OCI-LY1 (cell line): ENCODE measurements around the gene CBX6.

Experiments
- H2AFZ ChIP-seq: fragments of 200-600 bp; sonication (generic), shearing (Covaris generic); 2 replicates; pipeline ENCODE4 v1.6.0; 2014; ENCODE audit warnings: antibody characterized with exemption, mild to moderate bottlenecking, low read length
- H3F3A ChIP-seq: fragments of 200-600 bp; sonication (generic), shearing (Covaris generic); 2 replicates; pipeline ENCODE4 v1.6.0; 2014; ENCODE audit warnings: mild to moderate bottlenecking, antibody characterized with exemption, low read length, moderate library complexity; ENCODE audit not compliant: insufficient read depth
- H3K27ac ChIP-seq: fragments of 200-600 bp; sonication (generic); 2 replicates; pipeline ENCODE4 v1.5.1; 2014; ENCODE audit warnings: low read length, mixed run types, mild to moderate bottlenecking, low read depth; ENCODE audit not compliant: poor library complexity, severe bottlenecking
- H3K27me3 ChIP-seq: fragments of 200-600 bp; sonication (generic); 2 replicates; pipeline ENCODE4 v1.6.0; 2014; ENCODE audit warnings: antibody characterized with exemption, mild to moderate bottlenecking, low read length, moderate library complexity; ENCODE audit not compliant: insufficient read depth
- H3K36me3 ChIP-seq: fragments of 200-600 bp; sonication (generic); 2 replicates; pipeline ENCODE4 v1.6.1; 2014; ENCODE audit warnings: mild to moderate bottlenecking, antibody characterized with exemption, low read length, moderate library complexity, mixed read lengths; ENCODE audit not compliant: insufficient read depth
- H3K4me1 ChIP-seq: fragments of 200-600 bp; sonication (generic); 2 replicates; pipeline ENCODE4 v1.5.1; 2014; ENCODE audit warnings: mild to moderate bottlenecking, low read length, moderate library complexity; ENCODE audit not compliant: insufficient read depth, severe bottlenecking
- H3K4me2 ChIP-seq: fragments of 200-600 bp; sonication (generic), shearing (Covaris generic); 2 replicates; pipeline ENCODE4 v1.6.1; 2014; ENCODE audit warnings: low read length
- H3K4me3 ChIP-seq: fragments of 200-600 bp; sonication (generic); 2 replicates; pipeline ENCODE4 v1.5.1; 2014; ENCODE audit warnings: low read length, low read depth, mild to moderate bottlenecking, mixed read lengths; ENCODE audit not compliant: poor library complexity, severe bottlenecking
- H3K79me2 ChIP-seq: fragments of 200-600 bp; shearing (Covaris generic); 2 replicates; pipeline ENCODE4 v1.6.1; 2016; ENCODE audit warnings: mixed run types, low read length, mixed read lengths; ENCODE audit not compliant: insufficient read depth
- H3K9ac ChIP-seq: fragments of 200-600 bp; sonication (generic), shearing (Covaris generic); 2 replicates; pipeline ENCODE4 v1.6.1; 2014; ENCODE audit warnings: mild to moderate bottlenecking, low read length, mixed read lengths
- H3K9me2 ChIP-seq: fragments of 200-600 bp; sonication (generic), shearing (Covaris generic); 2 replicates; pipeline ENCODE4 v1.6.1; 2014; ENCODE audit warnings: low read depth, mild to moderate bottlenecking, low read length, mixed read lengths
- H3K9me3 ChIP-seq: fragments of 200-600 bp; shearing (Covaris generic); 2 replicates; pipeline ENCODE4 v1.6.1; 2014; ENCODE audit warnings: low read length, mixed read lengths
- H4K20me1 ChIP-seq: fragments of 200-600 bp; sonication (generic), shearing (Covaris generic); 2 replicates; pipeline ENCODE4 v1.6.0; 2016; ENCODE audit warnings: mild to moderate bottlenecking, low read length; ENCODE audit not compliant: insufficient read depth
- CTCF ChIP-seq: fragments of 200-600 bp; sonication (generic), shearing (Covaris generic); IDR thresholded peaks from 2 replicates; pipeline ENCODE4 v1.5.1; 2017; ENCODE audit warnings: mild to moderate bottlenecking, antibody characterized with exemption, low read length, moderate library complexity, mixed read lengths
- EZH2 ChIP-seq: fragments of 200-600 bp; sonication (generic), shearing (Covaris generic); IDR thresholded peaks from 2 replicates; pipeline ENCODE4 v1.8.0; 2017; ENCODE audit warnings: borderline replicate concordance, mixed run types, mild to moderate bottlenecking, antibody characterized with exemption, low read length, moderate library complexity, mixed read lengths

Gene CBX6

GRCh38 chr22:38824585-38824984 lies 47.4 kb downstream of the CBX6 start:
- no peak overlapping the region for H3K4me3 ChIP-seq
- H2AFZ ChIP-seq: no peak overlapping the region
- no peaks in the 10 kb centered on the region for H3K4me1 ChIP-seq
- H3K27me3 ChIP-seq: no peaks in the 10 kb centered on the region; the same call in 1 of the 2 replicates
- H3K9me3 ChIP-seq: no peaks in the 10 kb centered on the region
- no peaks in the 10 kb centered on the region for H4K20me1 ChIP-seq
- TF ChIP-seq EZH2 (no peak), CTCF (peak; percentile 20; the same call in 1 of the 2 replicates)
- no peaks in the 10 kb centered on the region for H3K9me2 ChIP-seq
- H3F3A ChIP-seq: no peaks in the 10 kb centered on the region
- no peak overlapping the region for H3K27ac ChIP-seq
- no peak overlapping the region for H3K9ac ChIP-seq
- H3K79me2 ChIP-seq: no peaks in the 10 kb centered on the region
- H3K36me3 ChIP-seq: no peaks in the 10 kb centered on the region
- no peak overlapping the region for H3K4me2 ChIP-seq

GRCh38 chr22:38823637-38824036 lies 48.4 kb downstream of the CBX6 start:
- no peak overlapping the region for H3K9ac ChIP-seq
- H3K4me2 ChIP-seq: no peak overlapping the region
- no peaks in the 10 kb centered on the region for H3K4me1 ChIP-seq
- no peaks in the 10 kb centered on the region for H3K36me3 ChIP-seq
- TF ChIP-seq CTCF (no peak), EZH2 (no peak)
- H3K9me2 ChIP-seq: no peaks in the 10 kb centered on the region
- H2AFZ ChIP-seq: no peak overlapping the region
- no peak overlapping the region for H3K27ac ChIP-seq
- no peaks in the 10 kb centered on the region for H3K9me3 ChIP-seq
- H3K27me3 ChIP-seq: no peaks in the 10 kb centered on the region; the same call in 1 of the 2 replicates
- no peaks in the 10 kb centered on the region for H4K20me1 ChIP-seq
- no peak overlapping the region for H3K4me3 ChIP-seq
- no peaks in the 10 kb centered on the region for H3K79me2 ChIP-seq
- H3F3A ChIP-seq: no peaks in the 10 kb centered on the region

- Histone ChIP-seq H3K4me1 (no peaks in the 10 kb centered on the region), H3K27me3 (no peaks in the 10 kb centered on the region), H3F3A (no peaks in the 10 kb centered on the region), H3K36me3 (no peaks in the 10 kb centered on the region), H3K9ac (no peak overlapping the region), H2AFZ (no peak overlapping the region), H3K9me3 (no peaks in the 10 kb centered on the region), H3K27ac (no peak overlapping the region), H3K4me3 (no peak overlapping the region), H3K4me2 (no peak overlapping the region), H4K20me1 (no peaks in the 10 kb centered on the region), H3K79me2 (no peaks in the 10 kb centered on the region), H3K9me2 (no peaks in the 10 kb centered on the region)
- TF ChIP-seq CTCF: no peak
- TF ChIP-seq EZH2: no peak
Measured at GRCh38 chr22:38823076-38823475, 48.9 kb downstream of the CBX6 start.
